ENCODE results near the gene SLC1A1.
A peak's percentile ranks its signal among the peaks of the same experiment; 100 is the strongest.
"Not testable (repeated sequence)": the region's sequence is repeated elsewhere in the genome, so short reads cannot be mapped to it uniquely, and the experiment has no call there.

Gene SLC1A1

DNA sequence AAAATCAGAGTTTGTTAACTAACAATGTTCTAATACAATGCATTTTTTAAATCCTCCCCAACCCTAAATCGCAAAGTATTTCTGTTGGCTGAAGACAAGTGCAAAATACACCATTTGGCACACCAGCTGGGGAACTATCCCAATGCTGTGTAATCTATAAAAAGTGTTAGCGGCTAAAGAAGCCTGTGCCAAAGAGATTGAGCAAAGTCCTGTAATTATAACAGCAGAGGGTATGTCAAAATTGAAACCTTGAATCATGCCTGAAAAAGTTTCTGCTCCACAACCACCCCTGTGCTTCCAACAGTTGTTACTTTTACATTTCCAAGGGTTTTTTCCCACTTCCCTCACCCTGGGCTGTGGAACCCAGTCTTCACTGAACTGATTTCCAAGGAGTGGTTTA is 88.7 kb downstream of the SLC1A1 start:
- DNase-seq (ENCODE audit: low spot score) = no peak

DNA sequence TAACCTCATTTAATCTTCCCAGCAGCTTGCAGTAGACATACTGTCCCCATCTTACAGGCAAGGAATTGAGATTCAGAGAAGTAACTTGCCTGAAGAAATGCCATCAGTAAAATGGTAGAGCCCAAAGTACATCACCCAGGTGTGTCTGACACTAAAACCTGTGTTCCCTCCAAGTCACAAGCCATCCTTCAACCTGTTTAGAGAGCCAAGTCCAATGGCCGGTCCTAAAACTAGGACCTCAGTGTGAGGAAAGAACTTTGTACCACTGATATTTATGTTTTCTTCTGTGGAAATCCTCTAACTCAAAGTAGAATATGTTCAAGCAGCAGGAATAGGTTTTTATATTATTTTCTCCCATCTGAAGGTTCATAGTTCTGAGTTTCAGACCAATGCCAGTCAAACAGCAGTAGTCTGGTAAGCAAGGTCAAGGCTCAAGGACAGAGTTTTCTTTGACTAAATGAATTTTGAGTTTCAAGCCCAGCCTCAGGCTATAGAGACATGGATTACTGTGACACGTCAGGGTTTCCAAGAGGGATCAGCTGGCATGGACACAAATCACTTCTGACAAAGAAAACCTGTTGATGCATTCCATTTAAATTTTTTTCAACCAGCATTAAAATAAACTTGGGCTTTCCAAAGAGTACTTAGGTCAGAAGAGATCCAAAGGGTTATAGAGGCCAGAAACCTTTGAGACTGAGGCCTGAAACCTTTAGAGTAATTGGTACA is 90.9 kb downstream of the SLC1A1 start:
- no peak for DNase-seq (ENCODE audit: low spot score)

DNA sequence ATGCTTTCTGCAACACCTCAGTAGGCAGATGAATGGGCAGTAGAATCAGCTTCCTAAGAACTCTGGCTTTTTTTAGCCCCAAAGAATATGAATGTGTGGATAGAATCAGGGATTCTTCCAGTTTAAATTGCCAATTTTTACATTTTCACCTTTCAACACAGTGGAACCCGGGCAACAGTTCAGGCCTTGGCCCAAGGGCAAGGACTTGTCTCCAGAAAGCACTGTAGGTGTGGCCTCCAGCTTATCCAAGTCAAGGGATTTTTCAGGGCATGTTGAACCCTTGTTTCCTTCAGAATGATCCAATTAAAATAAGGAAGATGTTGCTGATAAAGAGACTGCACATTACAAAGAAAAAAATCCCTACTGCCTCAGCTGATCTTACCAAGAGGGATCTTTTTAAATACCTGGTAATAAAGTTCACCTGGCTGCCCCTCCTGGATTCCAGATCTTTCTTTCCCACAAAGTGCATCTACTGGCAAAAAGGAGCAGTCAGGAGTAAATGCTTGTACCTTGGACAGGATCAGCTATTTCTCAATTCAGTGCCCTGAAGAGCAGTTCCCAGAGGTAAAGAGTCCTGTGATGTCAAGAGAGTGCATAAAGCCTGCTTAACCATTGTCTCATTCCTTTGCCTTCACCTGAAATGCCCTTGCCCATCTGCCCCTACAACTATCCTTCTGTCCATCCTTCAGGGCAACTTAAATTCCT is 91.7 kb downstream of the SLC1A1 start:
- DNase-seq (ENCODE audit: low spot score) = no peak

DNA sequence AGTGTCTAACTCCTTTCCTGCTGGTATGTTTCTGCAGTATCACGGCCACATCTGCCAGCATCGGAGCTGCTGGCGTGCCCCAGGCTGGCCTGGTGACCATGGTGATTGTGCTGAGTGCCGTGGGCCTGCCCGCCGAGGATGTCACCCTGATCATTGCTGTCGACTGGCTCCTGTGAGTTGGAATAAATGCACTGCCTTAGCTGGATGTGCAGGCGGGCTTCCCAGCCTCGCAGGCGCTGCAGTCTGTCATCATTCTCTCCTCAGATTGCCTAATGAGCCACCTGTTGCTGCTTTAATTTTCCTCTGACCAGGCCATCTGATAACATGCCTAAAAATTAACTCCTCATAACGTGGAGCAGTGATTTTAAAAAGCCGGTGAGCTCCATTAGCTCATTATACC is 92.7 kb downstream of the SLC1A1 start:
- DNase-seq (ENCODE audit: low spot score) = no peak

DNA sequence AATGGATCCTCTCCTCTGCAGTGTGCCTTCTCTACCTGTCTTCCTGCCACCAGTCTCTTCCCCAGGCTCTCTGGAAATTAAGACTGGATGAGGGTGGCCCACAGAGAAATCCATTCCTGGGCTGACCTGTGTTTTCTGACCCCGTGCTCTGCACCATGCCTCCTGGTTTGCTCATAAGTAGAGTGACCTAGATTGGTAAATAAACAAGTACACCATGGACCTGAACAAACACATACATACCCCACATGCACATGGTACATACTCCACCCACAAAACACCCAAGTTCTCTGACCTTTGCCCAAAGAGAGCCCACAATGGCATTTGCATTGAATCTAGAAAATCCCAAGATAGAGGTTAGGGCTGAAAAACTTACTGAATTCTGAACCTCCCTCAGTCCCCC is 94.4 kb downstream of the SLC1A1 start:
- no peak for DNase-seq (ENCODE audit: low spot score)

DNA sequence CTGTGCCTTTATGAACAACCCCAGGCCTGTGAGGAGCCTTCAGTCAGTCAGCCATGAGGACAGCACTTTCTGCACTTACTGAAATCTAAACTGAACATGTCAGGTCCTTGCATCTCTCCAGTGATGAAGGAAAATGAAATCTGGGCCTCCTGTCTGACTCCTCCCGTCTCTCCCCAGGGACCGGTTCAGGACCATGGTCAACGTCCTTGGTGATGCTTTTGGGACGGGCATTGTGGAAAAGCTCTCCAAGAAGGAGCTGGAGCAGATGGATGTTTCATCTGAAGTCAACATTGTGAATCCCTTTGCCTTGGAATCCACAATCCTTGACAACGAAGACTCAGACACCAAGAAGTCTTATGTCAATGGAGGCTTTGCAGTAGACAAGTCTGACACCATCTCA is 94.9 kb downstream of the SLC1A1 start:
- no peak for DNase-seq (ENCODE audit: low spot score)

DNA sequence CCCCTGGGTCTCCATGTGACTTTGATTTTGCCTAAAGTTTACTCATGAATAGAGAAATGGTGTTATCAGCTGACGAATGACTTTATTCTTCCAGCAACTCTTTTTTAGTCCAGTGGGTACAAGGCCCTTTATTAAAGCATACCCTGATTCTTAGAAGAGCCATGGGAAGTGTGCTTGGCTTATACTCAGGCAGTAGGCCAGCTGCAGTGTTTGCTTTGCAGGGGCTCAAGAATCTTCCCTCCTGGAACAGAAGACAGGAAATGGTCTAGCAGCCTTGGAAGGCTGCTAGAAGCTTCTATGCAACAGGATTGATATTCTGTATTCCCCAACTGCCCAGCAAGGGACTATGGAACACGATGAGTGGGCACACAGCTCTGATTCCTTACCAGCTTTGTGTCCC is 98.5 kb downstream of the SLC1A1 start:
- no peak for DNase-seq (ENCODE audit: low spot score)

DNA sequence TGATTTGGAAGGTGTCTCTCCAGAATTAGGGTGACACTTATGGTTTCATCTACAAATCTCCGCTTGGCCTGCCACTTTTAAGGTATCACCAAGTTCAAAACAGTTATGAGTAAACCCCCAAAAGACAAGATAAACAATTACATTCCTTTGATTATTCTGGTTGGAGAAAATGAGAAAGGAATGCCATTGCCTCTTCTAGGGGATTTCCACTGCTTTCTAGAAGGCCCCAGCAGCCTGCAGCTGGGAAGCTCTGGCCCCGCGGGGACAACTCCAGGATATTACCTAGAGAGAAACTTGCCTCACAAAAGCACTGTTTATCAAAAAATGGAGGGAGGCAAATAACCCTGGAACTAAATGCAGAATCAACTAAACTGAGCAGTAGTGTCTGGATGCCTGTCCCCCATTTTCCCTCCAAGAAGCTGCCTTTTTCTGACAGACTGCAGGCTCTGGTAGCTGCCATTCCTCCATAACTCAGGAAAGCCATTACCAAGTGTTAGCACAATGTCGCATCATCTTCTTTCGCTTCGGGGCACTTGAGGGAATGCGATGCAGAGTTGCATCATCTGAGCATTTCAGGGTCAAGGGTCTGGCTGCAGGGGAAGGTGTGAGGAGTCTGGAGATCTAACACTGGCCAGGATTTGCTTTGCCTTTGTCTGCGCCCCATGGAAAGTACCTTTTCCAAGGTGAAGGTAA is 100.3 kb downstream of the SLC1A1 start:
- no peak for DNase-seq (ENCODE audit: low spot score)

DNA sequence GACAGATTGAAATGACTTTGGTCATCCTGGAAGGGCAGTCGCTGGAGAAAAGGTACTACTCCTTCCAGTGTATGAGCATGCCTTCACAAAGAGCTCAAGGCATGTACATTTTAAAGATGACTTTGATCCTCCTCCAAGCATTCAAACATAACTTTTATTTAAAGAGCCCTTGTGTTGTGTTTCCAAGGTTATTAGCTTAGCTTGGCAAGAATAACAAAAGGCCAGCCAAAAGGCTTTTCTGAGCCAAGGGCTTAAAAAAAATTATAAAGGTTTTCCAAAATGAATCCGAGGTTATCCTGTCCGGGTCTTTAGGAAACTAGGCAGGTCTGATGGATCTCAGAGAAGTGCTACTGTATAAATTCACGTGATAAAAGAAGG is 100.8 kb downstream of the SLC1A1 start:
- no peak for DNase-seq (ENCODE audit: low spot score)

DNA sequence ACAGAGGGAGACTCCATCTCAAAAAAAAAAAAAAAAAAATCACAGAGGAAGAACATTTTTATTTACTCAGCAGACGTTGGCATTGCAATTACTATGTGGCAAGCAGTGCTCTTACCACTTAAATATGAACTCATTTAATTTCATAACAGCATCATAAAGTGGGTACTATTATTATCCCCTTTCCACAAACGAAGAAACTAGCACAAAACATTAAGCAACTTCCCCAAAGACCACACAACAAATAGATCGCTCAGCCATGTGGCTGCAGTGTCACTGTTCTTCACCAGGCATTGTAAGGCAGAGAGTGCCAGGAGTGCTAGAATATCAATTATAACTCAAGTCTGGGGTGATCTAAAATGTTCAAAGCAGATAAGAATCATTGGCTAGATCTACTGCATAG is 102.0 kb downstream of the SLC1A1 start:
- DNase-seq (ENCODE audit: low spot score) = no peak

DNA sequence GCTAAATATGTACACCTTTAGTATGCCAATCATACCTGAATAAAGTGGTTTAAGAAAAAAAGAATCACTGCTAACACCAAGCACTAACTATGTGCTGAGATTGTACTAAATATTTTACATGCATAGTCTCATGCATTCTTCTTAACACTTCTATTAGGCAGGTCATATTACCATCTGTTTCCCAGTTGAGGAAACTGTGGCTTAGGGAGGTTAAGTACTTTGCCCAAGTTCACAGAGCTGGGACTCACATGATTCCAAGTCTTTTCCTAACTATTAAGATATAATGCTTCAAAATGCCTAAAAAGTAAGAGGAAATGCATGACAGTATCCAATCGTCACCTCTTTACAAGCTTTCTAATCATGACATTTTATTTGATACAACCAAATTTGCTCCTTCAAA is 102.6 kb downstream of the SLC1A1 start:
- no peak for DNase-seq (ENCODE audit: low spot score)

DNA sequence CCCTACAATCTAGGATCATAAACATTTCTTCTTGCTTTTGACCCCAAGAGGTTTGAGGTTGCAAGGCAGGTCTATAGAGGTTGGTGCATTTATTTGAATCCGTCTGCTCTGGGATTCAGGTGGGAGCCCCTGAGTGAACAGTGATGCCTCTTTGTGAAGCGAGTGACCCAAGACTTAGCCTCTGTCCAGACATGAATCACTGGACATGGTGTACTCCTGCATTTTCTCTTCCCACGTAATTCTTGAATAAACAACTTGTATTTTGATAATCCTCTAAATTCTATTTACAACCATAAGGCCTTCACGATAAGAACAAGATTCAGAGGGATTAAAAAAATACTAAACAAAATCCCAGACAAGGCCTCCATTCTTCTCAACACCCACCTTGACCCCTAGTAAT is 104.3 kb downstream of the SLC1A1 start:
- no peak for DNase-seq (ENCODE audit: low spot score)

DNA sequence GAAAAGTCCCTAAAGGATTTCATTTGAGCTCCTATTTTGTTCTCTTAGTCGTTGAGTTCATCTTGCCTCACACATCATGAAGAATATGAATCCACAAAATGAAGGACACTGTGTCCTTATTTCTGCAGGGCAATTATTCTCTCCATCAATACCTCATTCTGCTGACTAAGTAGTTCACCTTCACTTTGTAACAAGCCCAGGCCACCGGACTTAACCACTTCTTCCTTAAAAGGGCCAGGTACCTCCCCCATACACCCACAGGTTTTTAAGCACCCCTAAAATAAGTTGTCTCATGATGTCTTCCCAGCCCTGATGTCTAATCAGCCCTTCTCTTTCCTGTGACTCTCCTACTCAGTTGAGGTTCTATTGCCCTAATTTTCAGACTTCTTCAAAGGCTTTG is 104.7 kb downstream of the SLC1A1 start:
- no peak for DNase-seq (ENCODE audit: low spot score)

DNA sequence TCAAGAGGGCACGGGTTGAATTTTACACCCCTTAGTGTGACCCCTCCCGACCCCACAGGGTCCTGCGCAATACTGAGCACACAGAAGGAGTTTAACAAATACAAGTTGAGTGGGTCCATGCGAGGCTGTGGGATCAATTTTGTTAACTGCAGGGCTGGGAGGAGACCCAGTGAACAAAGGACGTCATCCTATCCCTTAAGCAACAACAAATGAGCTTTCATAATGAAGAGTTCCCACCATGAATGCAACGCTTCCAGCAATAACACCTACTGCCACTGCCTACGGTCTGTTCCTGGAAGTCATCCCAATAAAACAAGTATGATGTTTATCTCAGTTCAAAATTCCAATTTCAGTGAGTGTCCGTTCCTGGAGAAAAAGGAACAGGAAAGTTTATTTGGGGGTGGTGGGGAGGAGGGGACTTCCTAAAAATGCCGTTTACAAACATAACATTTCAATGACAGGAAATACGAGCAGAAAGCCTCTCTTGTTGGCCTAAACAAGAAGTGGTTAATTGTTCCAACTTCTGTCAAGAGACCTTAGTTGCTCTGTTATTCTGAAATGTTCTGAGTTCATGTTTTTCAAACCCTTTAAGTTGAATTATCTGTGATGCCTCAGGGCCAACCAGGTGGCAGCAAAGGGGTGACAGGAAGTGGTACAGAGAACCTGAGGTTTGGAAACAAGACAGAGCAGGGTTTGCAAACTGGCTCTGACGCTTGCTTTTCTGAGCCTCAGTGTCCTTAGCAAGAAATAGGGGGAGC is 106.1 kb downstream of the SLC1A1 start:
- no peak for DNase-seq (ENCODE audit: low spot score)

DNA sequence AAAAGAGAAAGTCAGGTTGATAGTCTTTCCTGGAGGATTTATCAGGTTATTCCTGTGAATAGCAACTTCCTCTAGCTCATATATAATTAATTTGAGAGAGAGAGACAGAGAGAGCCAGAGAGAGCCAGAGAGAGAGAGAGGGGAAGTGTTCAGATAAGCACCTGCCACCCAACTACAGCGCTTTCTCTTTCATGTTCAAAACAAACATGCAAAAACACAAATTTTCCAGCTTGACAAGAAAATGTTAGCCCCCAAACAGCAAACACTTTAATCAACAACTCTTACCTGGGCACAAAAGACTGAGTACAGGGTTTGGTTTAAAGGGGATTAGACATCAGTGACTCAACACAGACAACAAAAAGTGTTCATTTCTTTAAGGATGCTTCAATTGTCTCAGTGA is 110.1 kb downstream of the SLC1A1 start:
- no peak for DNase-seq (ENCODE audit: low spot score)

DNA sequence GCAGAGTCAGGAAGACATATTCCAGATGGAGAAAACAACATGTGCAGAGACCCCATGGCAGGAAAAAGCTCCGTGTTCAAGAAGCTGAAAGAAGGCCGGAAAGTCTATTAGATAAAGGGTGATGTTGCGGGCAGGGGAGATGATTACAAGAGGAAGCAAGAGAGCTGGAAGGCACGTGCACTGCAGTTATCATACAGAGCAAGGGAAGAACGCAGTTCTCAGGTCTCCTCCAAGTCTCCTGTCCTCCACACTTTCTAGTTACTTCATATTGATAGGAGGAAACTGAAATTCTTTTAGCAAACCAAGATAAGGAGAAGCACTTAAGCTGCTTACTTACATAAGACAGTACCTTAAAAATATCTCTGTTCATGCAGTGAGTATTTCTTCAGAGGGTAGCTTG is 113.6 kb downstream of the SLC1A1 start:
- DNase-seq (ENCODE audit: low spot score) = no peak

DNA sequence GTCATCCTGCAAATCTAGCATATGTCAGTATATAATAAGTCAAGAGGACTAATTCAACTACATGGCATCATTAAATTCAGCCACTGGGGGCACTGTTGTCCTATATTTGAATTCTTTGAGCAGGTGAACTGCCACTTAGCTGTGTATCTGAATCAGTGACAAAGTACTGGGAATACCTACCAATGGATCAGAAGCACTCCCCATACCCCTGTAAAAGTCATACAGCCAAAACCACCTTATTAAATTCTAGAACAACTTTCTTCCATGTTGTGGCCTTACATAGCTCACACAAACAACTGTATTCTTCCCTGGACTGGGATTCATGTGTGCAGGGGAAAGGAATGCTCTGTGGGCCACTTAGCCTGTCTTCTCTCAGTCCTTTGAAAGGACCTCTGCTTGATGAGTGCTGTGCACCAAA is 114.4 kb downstream of the SLC1A1 start:
- DNase-seq (ENCODE audit: low spot score) = peak; percentile 55

DNA sequence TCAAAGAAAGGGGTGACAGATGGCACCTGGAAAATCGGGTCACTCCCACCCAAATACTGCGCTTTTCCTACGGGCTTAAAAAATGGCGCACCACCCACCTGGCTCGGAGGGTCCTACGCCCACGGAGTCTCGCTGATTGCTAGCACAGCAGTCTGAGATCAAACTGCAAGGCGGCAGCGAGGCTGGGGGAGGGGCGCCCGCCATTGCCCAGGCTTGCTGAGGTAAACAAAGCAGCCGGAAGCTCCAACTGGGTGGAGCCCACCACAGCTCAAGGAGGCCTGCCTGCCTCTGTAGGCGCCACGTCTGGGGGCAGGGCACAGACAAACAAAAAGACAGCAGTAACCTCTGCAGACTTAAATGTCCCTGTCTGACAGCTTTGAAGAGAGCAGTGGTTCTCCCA is 115.8 kb downstream of the SLC1A1 start:
- not testable (repeated sequence) for DNase-seq (ENCODE audit: low spot score)

DNA sequence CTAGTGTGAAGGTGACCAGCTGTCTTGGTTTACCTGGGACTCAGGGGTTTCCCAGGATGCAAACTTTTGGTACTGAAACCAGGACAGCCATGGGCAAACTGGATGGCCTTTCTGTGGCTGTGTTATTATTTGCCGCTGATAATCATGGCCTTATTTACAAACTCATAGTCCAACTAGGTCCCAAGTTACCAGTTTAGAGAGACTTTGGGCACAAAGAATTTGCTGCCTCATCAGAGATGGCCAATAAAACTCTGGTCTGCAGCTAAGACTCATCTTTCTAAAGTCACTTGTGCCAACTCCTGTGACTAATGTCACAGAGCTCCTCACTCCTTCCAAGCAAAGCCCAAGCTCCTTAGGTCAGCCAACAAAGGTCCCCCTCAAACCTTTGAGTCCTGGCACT is 124.4 kb downstream of the SLC1A1 start:
- DNase-seq (ENCODE audit: low spot score) = no peak

DNA sequence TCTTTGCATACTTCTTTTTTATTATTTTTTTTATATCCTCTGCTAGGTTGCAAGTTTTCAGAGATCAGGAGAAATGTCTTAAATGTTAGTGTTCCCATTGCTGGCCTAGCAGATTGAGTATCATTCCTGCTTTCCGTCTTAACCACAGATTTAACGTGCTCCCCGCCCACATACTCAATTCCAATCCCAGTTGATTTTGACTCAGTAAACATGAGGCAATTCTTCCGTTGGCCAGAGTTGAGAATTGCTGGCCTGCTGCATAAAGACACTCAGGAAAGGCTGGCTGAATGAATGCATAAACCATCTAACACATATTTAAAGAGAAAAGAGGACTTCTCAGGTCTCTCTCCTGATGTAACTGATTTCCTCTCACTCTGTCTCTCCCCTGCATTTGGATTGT is 125.0 kb downstream of the SLC1A1 start:
- DNase-seq (ENCODE audit: low spot score) = no peak

DNA sequence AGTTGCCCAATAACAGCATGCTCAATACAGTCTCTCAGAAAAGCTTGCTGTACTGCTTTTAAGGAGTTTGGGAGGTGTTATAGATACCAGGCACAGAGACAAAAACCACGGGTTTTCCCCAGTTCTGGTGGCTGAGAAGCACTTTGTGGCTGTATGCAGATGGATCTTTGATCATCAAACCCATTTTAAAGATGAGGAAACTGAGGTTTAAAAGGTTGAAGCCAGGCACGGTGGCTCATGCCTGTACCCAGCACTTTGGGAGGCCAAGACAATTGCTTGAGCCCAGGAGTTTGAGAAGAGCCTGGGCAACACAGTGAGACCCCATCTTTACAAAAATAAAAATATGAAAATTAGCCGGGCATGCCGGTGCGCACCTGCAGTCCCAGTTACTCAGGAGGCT is 125.5 kb downstream of the SLC1A1 start:
- no peak for DNase-seq (ENCODE audit: low spot score)

DNA sequence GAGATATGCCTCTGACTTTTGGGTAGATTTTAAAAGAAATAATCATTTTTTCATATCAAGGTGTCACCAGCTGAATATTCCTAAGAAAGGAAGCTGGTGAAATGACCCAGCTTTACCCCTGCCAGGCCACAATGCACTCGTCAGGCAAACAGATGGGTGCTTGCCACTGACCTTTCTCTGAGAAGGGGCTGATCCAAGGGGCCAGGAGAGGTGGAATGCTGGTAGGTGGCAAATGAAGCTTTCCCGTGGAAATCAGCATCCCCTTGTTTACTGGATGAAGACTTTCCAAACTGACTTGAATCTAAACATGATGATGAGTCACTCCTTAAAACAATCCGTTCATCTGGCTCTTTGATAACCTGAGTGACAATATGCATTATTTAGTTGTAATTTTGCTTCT is 127.5 kb downstream of the SLC1A1 start:
- no peak for DNase-seq (ENCODE audit: low spot score)

DNA sequence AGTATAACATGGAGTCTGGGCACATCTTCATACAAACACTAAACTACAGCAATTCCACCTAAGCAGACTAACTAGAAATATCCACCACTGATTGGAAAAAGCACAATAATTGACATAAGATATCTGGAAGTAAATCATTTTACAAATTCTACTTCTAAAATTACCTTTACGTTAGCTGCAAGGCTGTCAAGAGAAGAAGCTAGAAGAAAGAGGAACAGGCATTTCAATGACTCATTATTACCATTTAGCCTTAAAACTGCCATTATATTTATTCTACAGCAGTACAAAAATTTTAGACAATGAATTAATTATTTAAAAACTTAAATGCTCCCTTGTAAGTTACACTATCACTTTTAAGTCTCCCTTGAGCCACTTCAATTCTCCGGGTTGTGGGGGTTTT is 128.4 kb downstream of the SLC1A1 start:
- no peak for DNase-seq (ENCODE audit: low spot score)
